Osteoblast (primary cell): ENCODE measurements around the gene RAB8A. TPM values are rescaled to one million over a fixed set of nuclear protein-coding genes. Genes with fewer than 3 reads are reported as not detected.
A peak's percentile ranks its signal among the peaks of the same experiment; 100 is the strongest.

Experiments
- DNase-seq: peaks from one replicate; pipeline ENCODE4 v3.0.0; 2011; ENCODE audit warnings: low spot score, mixed read lengths; ENCODE audit not compliant: insufficient read length; ENCODE audit errors: missing footprints
- H2AFZ ChIP-seq: 2 replicates; pipeline ENCODE4 v1.6.0; 2011; ENCODE audit warnings: mild to moderate bottlenecking, low read length
- H3K27ac ChIP-seq: 2 replicates; pipeline ENCODE4 v1.5.1; 2011; ENCODE audit warnings: mild to moderate bottlenecking, low read depth, low read length, moderate library complexity
- H3K27me3 ChIP-seq: 2 replicates; pipeline ENCODE4 v1.6.0; 2012; ENCODE audit warnings: mild to moderate bottlenecking, control low read depth, inconsistent platforms, low read length, moderate library complexity; ENCODE audit not compliant: insufficient read depth
- H3K36me3 ChIP-seq: 2 replicates; pipeline ENCODE4 v1.5.1; 2011; ENCODE audit warnings: mild to moderate bottlenecking, low read length, control low read depth, moderate library complexity; ENCODE audit not compliant: insufficient read depth
- H3K4me1 ChIP-seq: 2 replicates; pipeline ENCODE4 v1.5.1; 2011; ENCODE audit warnings: mild to moderate bottlenecking, low read length, control low read depth, moderate library complexity; ENCODE audit not compliant: insufficient read depth
- H3K4me2 ChIP-seq: 2 replicates; pipeline ENCODE4 v1.6.0; 2011; ENCODE audit warnings: mild to moderate bottlenecking, low read length; ENCODE audit not compliant: insufficient read depth
- H3K4me3 ChIP-seq: fragments of 200-600 bp; sonication (generic); 3 replicates; pipeline ENCODE4 v1.5.1; 2012; ENCODE audit warnings: mild to moderate bottlenecking, low read length, inconsistent platforms; ENCODE audit not compliant: insufficient read depth
- H3K79me2 ChIP-seq: 2 replicates; pipeline ENCODE4 v1.6.0; 2012; ENCODE audit warnings: mild to moderate bottlenecking, low read length, control low read depth, inconsistent platforms; ENCODE audit not compliant: insufficient read depth
- H3K9me3 ChIP-seq: 2 replicates; pipeline ENCODE4 v1.5.1; 2011; ENCODE audit warnings: low read depth, low read length, control low read depth
- H4K20me1 ChIP-seq: 2 replicates; pipeline ENCODE4 v1.6.0; 2012; ENCODE audit warnings: mild to moderate bottlenecking, low read length, control low read depth; ENCODE audit not compliant: insufficient read depth
- CTCF ChIP-seq: IDR thresholded peaks from 2 replicates; pipeline ENCODE4 v1.5.1; 2011; ENCODE audit warnings: mild to moderate bottlenecking, low read depth, low read length, moderate library complexity; ENCODE audit errors: extremely low read depth
- total RNA-seq: library from RNA; depleted of rRNA; stranded (reverse); fragments of >200 nt; gene quantifications from 2 replicates; pipeline ENCODE4 v1.2.3, GENCODE V29; 2012

Gene RAB8A
- total RNA-seq, 1 donor = 68.8 TPM

GRCh38 chr19:16094360-16095070, 17.2 kb upstream of the RAB8A start:
- Histone ChIP-seq H3K27me3 (no peaks in the 10 kb centered on the region), H3K9me3 (no peaks in the 10 kb centered on the region), H3K4me1 (peaks cover 27% of the 10 kb centered on the region), H3K4me3 (no peak overlapping the region), H3K4me2 (no peak overlapping the region), H4K20me1 (peaks cover 62% of the 10 kb centered on the region), H3K36me3 (peaks cover 98% of the 10 kb centered on the region), H2AFZ (no peak overlapping the region), H3K27ac (peak overlapping the region; percentile 67), H3K79me2 (peaks cover 54% of the 10 kb centered on the region)
- no peak for TF ChIP-seq CTCF
- DNase-seq = peak; percentile 26

GRCh38 chr19:16095071-16095571, 16.6 kb upstream of the RAB8A start:
- no peak for TF ChIP-seq CTCF
- H3K27ac ChIP-seq = peak overlapping the region; percentile 67
- no peak overlapping the region for H2AFZ ChIP-seq
- H3K36me3 ChIP-seq = peaks cover 98% of the 10 kb centered on the region
- H3K4me2 ChIP-seq = no peak overlapping the region
- DNase-seq = no peak
- no peaks in the 10 kb centered on the region for H3K27me3 ChIP-seq
- peaks cover 27% of the 10 kb centered on the region for H3K4me1 ChIP-seq
- H3K79me2 ChIP-seq = peaks cover 52% of the 10 kb centered on the region
- no peak overlapping the region for H3K4me3 ChIP-seq
- no peaks in the 10 kb centered on the region for H3K9me3 ChIP-seq
- H4K20me1 ChIP-seq = peaks cover 62% of the 10 kb centered on the region

GRCh38 chr19:16096280-16096855, 15.3 kb upstream of the RAB8A start:
- H4K20me1 ChIP-seq = peaks cover 58% of the 10 kb centered on the region
- peak overlapping the region; percentile 14 for H3K27ac ChIP-seq
- DNase-seq = no peak
- H3K36me3 ChIP-seq = peaks cover 98% of the 10 kb centered on the region
- peaks cover 43% of the 10 kb centered on the region for H3K79me2 ChIP-seq
- no peak overlapping the region for H3K4me3 ChIP-seq
- no peak overlapping the region for H3K4me2 ChIP-seq
- H3K9me3 ChIP-seq = no peaks in the 10 kb centered on the region
- TF ChIP-seq CTCF = no peak
- H3K4me1 ChIP-seq = peaks cover 27% of the 10 kb centered on the region
- H2AFZ ChIP-seq = no peak overlapping the region
- no peaks in the 10 kb centered on the region for H3K27me3 ChIP-seq

- Histone ChIP-seq H3K4me1 (peaks cover 16% of the 10 kb centered on the region), H3K36me3 (peaks cover 98% of the 10 kb centered on the region), H3K4me3 (no peak overlapping the region), H3K27ac (no peak overlapping the region), H3K9me3 (no peaks in the 10 kb centered on the region), H3K79me2 (peaks cover 29% of the 10 kb centered on the region), H3K27me3 (no peaks in the 10 kb centered on the region), H3K4me2 (no peak overlapping the region), H4K20me1 (peaks cover 57% of the 10 kb centered on the region), H2AFZ (no peak overlapping the region)
- TF ChIP-seq CTCF = no peak
- no peak for DNase-seq
Observed at GRCh38 chr19:16098416-16098768, 13.3 kb upstream of the RAB8A start.
